ENCODE data around the gene RBM4.

The RBM4 gene

GRCh38 chr11:66617155-66617834, 21.2 kb upstream of the RBM4 start:
- Histone ChIP-seq H3K9me3 (ENCODE audit: control insufficient read depth, low read length) (no peaks in the 10 kb centered on the region), H3K27ac (ENCODE audit: low read depth, low read length, severe bottlenecking) (peak overlapping the region; percentile 97), H3K4me1 (ENCODE audit: control insufficient read depth, insufficient read depth, low read length, poor library complexity, severe bottlenecking) (peaks cover 16% of the 10 kb centered on the region), H3K36me3 (ENCODE audit: control insufficient read depth, insufficient read depth, low read length) (peaks cover 46% of the 10 kb centered on the region), H3K4me3 (ENCODE audit: extremely low read depth, insufficient read depth, low read length, poor library complexity, severe bottlenecking) (peak overlapping the region; percentile 89)
- 1% methylated on average over 14 to 30 of the region's 38 CpGs for WGBS, 2 experiments (ENCODE audit: insufficient coverage in 2 of 2)

DNA sequence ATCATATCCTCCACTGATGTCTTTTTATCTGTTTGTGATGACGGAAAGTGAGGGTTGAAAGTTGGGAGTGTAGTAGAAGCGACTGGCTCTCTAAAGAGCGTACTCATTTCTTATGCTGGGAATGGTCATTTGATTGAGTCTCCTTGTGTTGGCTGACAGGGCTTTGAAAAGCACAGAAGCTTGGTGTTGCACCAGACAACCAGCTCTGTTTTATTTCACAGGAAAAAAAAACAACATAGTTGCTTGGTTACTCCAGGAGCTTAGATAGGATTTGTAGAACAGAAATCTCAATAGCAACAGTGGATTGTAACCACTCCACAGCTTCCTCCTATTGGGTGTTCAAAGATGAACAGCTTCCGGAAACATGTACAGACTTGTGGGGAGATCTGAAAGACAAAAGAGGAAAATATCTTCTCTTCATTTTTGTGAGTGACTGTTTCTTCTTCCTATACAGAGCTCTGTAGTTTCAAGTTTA, 19.4 kb upstream of the RBM4 start:
- H3K36me3 ChIP-seq (ENCODE audit: control insufficient read depth, insufficient read depth, low read length) = peaks cover 64% of the 10 kb centered on the region
- no peaks in the 10 kb centered on the region for H3K9me3 ChIP-seq (ENCODE audit: control insufficient read depth, low read length)
- peak overlapping the region; percentile 77 for H3K27ac ChIP-seq (ENCODE audit: low read depth, low read length, severe bottlenecking)
- H3K4me1 ChIP-seq (ENCODE audit: control insufficient read depth, insufficient read depth, low read length, poor library complexity, severe bottlenecking) = peaks cover 23% of the 10 kb centered on the region
- H3K4me3 ChIP-seq (ENCODE audit: extremely low read depth, insufficient read depth, low read length, poor library complexity, severe bottlenecking) = peak overlapping the region; percentile 89
- 76 to 100% methylated on average over 2 to 3 of the region's 4 CpGs for WGBS, 2 experiments (ENCODE audit: insufficient coverage in 2 of 2)

- H3K4me1 ChIP-seq (ENCODE audit: control insufficient read depth, insufficient read depth, low read length, poor library complexity, severe bottlenecking) = peaks cover 21% of the 10 kb centered on the region
- no peaks in the 10 kb centered on the region for H3K9me3 ChIP-seq (ENCODE audit: control insufficient read depth, low read length)
- H3K27ac ChIP-seq (ENCODE audit: low read depth, low read length, severe bottlenecking) = no peak overlapping the region
- no peak overlapping the region for H3K4me3 ChIP-seq (ENCODE audit: extremely low read depth, insufficient read depth, low read length, poor library complexity, severe bottlenecking)
- 94 to 98% methylated on average over 16 of the region's 16 CpGs for WGBS, 2 experiments (ENCODE audit: insufficient coverage in 2 of 2)
- peaks cover 96% of the 10 kb centered on the region for H3K36me3 ChIP-seq (ENCODE audit: control insufficient read depth, insufficient read depth, low read length)
These were observed 14.1 kb upstream of the RBM4 start for GRCh38 chr11:66624450-66624849.

DNA sequence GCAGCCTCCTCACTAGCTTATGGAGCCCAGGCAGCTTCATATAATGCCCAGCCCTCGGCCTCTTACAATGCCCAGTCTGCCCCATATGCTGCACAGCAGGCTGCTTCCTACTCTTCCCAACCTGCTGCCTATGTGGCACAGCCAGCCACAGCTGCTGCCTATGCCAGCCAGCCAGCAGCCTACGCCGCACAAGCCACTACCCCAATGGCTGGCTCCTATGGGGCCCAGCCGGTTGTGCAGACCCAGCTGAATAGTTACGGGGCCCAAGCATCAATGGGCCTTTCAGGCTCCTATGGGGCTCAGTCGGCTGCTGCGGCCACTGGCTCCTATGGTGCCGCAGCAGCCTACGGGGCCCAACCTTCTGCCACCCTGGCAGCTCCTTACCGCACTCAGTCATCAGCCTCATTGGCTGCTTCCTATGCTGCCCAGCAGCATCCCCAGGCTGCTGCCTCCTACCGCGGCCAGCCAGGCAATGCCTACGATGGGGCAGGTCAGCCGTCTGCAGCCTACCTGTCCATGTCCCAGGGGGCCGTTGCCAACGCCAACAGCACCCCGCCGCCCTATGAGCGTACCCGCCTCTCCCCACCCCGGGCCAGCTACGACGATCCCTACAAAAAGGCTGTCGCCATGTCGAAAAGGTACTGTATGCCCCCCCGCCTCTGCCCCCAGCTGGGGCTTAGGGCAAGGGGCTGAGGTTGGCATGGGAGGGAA, 13.3 kb upstream of the RBM4 start:
- Histone ChIP-seq H3K9me3 (ENCODE audit: control insufficient read depth, low read length) (no peaks in the 10 kb centered on the region), H3K36me3 (ENCODE audit: control insufficient read depth, insufficient read depth, low read length) (peaks cover 99% of the 10 kb centered on the region), H3K27ac (ENCODE audit: low read depth, low read length, severe bottlenecking) (no peak overlapping the region), H3K4me3 (ENCODE audit: extremely low read depth, insufficient read depth, low read length, poor library complexity, severe bottlenecking) (no peak overlapping the region), H3K4me1 (ENCODE audit: control insufficient read depth, insufficient read depth, low read length, poor library complexity, severe bottlenecking) (peaks cover 14% of the 10 kb centered on the region)
- WGBS, 2 experiments (ENCODE audit: insufficient coverage in 2 of 2) = 93 to 95% methylated on average over 20 to 24 of the region's 26 CpGs

- WGBS, 2 experiments (ENCODE audit: insufficient coverage in 2 of 2) = 97 to 100% methylated on average over 8 to 9 of the region's 9 CpGs
- no peak overlapping the region for H3K4me3 ChIP-seq (ENCODE audit: extremely low read depth, insufficient read depth, low read length, poor library complexity, severe bottlenecking)
These were observed 12.8 kb upstream of the RBM4 start for GRCh38 chr11:66625752-66626149.

DNA sequence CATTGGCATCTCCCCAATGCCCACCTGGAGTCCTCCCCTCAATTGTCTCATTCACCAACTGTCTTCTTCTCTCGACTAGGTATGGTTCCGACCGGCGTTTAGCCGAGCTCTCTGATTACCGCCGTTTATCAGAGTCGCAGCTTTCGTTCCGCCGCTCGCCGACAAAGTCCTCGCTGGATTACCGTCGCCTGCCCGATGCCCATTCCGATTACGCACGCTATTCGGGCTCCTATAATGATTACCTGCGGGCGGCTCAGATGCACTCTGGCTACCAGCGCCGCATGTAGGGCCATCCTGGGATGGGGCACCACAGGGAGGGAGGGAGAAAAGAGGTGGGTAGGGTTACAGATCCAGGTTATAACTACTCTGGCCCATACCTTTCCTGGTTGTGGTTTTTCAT, 12.1 kb upstream of the RBM4 start:
- no peaks in the 10 kb centered on the region for H3K9me3 ChIP-seq (ENCODE audit: control insufficient read depth, low read length)
- peaks cover 8% of the 10 kb centered on the region for H3K4me1 ChIP-seq (ENCODE audit: control insufficient read depth, insufficient read depth, low read length, poor library complexity, severe bottlenecking)
- H3K27ac ChIP-seq (ENCODE audit: low read depth, low read length, severe bottlenecking) = no peak overlapping the region
- WGBS, 2 experiments (ENCODE audit: insufficient coverage in 2 of 2) = 98% methylated on average over 21 to 23 of the region's 25 CpGs
- H3K4me3 ChIP-seq (ENCODE audit: extremely low read depth, insufficient read depth, low read length, poor library complexity, severe bottlenecking) = no peak overlapping the region
- peaks cover 98% of the 10 kb centered on the region for H3K36me3 ChIP-seq (ENCODE audit: control insufficient read depth, insufficient read depth, low read length)

More at GRCh38 chr11:66625752-66626149, 12.8 kb upstream of the RBM4 start:
- no peaks in the 10 kb centered on the region for H3K9me3 ChIP-seq (ENCODE audit: control insufficient read depth, low read length)
- peaks cover 11% of the 10 kb centered on the region for H3K4me1 ChIP-seq (ENCODE audit: control insufficient read depth, insufficient read depth, low read length, poor library complexity, severe bottlenecking)
- H3K36me3 ChIP-seq (ENCODE audit: control insufficient read depth, insufficient read depth, low read length) = peaks cover 99% of the 10 kb centered on the region
- no peak overlapping the region for H3K27ac ChIP-seq (ENCODE audit: low read depth, low read length, severe bottlenecking)

DNA sequence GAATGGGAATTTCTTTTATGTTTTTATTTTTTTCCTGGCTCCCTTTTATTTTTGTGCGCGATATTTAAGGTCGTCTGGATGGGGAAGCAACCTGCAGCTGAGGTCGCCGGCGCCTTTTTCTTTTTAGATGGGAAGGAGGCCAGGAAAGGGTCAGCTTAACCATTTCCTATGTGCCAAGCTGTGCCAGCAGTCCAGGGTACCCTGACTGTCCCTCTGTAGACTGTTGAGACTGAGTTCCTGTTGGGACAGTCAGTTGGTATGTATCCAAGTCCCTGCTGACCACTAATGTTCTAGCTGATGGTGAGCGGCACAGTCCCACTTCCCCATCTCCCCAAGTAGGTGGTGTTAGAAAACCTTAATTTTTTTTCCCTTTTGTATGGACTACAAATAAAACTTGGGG, 11.6 kb upstream of the RBM4 start:
- WGBS, 2 experiments (ENCODE audit: insufficient coverage in 2 of 2) = 95 to 100% methylated on average over 4 of the region's 7 CpGs
- Histone ChIP-seq H3K4me3 (ENCODE audit: extremely low read depth, insufficient read depth, low read length, poor library complexity, severe bottlenecking) (no peak overlapping the region), H3K27ac (ENCODE audit: low read depth, low read length, severe bottlenecking) (no peak overlapping the region), H3K9me3 (ENCODE audit: control insufficient read depth, low read length) (no peaks in the 10 kb centered on the region), H3K4me1 (ENCODE audit: control insufficient read depth, insufficient read depth, low read length, poor library complexity, severe bottlenecking) (peaks cover 6% of the 10 kb centered on the region), H3K36me3 (ENCODE audit: control insufficient read depth, insufficient read depth, low read length) (peaks cover 98% of the 10 kb centered on the region)

GRCh38 chr11:66628061-66628603, 10.4 kb upstream of the RBM4 start:
- H3K27ac ChIP-seq (ENCODE audit: low read depth, low read length, severe bottlenecking) = no peak overlapping the region
- no peaks in the 10 kb centered on the region for H3K9me3 ChIP-seq (ENCODE audit: control insufficient read depth, low read length)
- H3K4me1 ChIP-seq (ENCODE audit: control insufficient read depth, insufficient read depth, low read length, poor library complexity, severe bottlenecking) = peaks cover 4% of the 10 kb centered on the region
- peaks cover 99% of the 10 kb centered on the region for H3K36me3 ChIP-seq (ENCODE audit: control insufficient read depth, insufficient read depth, low read length)
- H3K4me3 ChIP-seq (ENCODE audit: extremely low read depth, insufficient read depth, low read length, poor library complexity, severe bottlenecking) = no peak overlapping the region
- WGBS, 2 experiments (ENCODE audit: insufficient coverage in 2 of 2) = 92 to 98% methylated on average over 4 to 6 of the region's 7 CpGs

GRCh38 chr11:66629356-66629755, 9.1 kb upstream of the RBM4 start:
- Histone ChIP-seq H3K9me3 (ENCODE audit: control insufficient read depth, low read length) (no peaks in the 10 kb centered on the region), H3K4me3 (ENCODE audit: extremely low read depth, insufficient read depth, low read length, poor library complexity, severe bottlenecking) (no peak overlapping the region), H3K4me1 (ENCODE audit: control insufficient read depth, insufficient read depth, low read length, poor library complexity, severe bottlenecking) (no peaks in the 10 kb centered on the region), H3K27ac (ENCODE audit: low read depth, low read length, severe bottlenecking) (no peak overlapping the region), H3K36me3 (ENCODE audit: control insufficient read depth, insufficient read depth, low read length) (peaks cover 99% of the 10 kb centered on the region)
- WGBS, 2 experiments (ENCODE audit: insufficient coverage in 2 of 2) = no CpG with 5 or more reads among the region's 2 CpGs

- Histone ChIP-seq H3K36me3 (ENCODE audit: control insufficient read depth, insufficient read depth, low read length) (peaks cover 92% of the 10 kb centered on the region), H3K4me1 (ENCODE audit: control insufficient read depth, insufficient read depth, low read length, poor library complexity, severe bottlenecking) (no peaks in the 10 kb centered on the region), H3K27ac (ENCODE audit: low read depth, low read length, severe bottlenecking) (no peak overlapping the region), H3K9me3 (ENCODE audit: control insufficient read depth, low read length) (no peaks in the 10 kb centered on the region), H3K4me3 (ENCODE audit: extremely low read depth, insufficient read depth, low read length, poor library complexity, severe bottlenecking) (no peak overlapping the region)
- WGBS, 2 experiments (ENCODE audit: insufficient coverage in 2 of 2) = 92 to 93% methylated on average over 3 to 6 of the region's 6 CpGs
These were observed 6.6 kb upstream of the RBM4 start for GRCh38 chr11:66631883-66632282.

Measured in mesodermal cell (in vitro differentiated cells).